Neuronal stem cell (in vitro differentiated cells): ENCODE results near the gene RNU2-63P.
"Not testable (repeated sequence)": the region's sequence is repeated elsewhere in the genome, so short reads cannot be mapped to it uniquely, and the experiment has no call there.

Source experiments
- DNase-seq: peaks from one replicate; pipeline ENCODE4 v3.0.0-alpha.2; 2013; ENCODE audit warnings: low spot score
- H2AFZ ChIP-seq: one replicate; pipeline ENCODE4 v1.6.1; 2013; ENCODE audit warnings: mild to moderate bottlenecking, low read length, inconsistent platforms
- H2AK5ac ChIP-seq: 2 replicates; pipeline ENCODE4 v1.6.1; 2013; ENCODE audit warnings: low read depth, mild to moderate bottlenecking, inconsistent platforms, low read length, moderate library complexity, mixed read lengths
- H2BK120ac ChIP-seq: 2 replicates; pipeline ENCODE4 v1.6.1; 2013; ENCODE audit warnings: low read depth, mild to moderate bottlenecking, inconsistent platforms, low read length, moderate library complexity, mixed read lengths
- H2BK12ac ChIP-seq: one replicate; pipeline ENCODE4 v1.6.1; 2013; ENCODE audit warnings: low read length, inconsistent platforms
- H2BK15ac ChIP-seq: 2 replicates; pipeline ENCODE4 v1.6.1; 2013; ENCODE audit warnings: mild to moderate bottlenecking, low read length, inconsistent platforms, mixed read lengths
- H2BK5ac ChIP-seq: one replicate; pipeline ENCODE4 v1.6.1; 2013; ENCODE audit warnings: inconsistent platforms, mild to moderate bottlenecking, low read length, moderate library complexity
- H3K14ac ChIP-seq: one replicate; pipeline ENCODE4 v1.6.1; 2013; ENCODE audit warnings: low read length, inconsistent platforms
- H3K18ac ChIP-seq: 2 replicates; pipeline ENCODE4 v1.6.1; 2013; ENCODE audit warnings: low read length, inconsistent platforms
- H3K23ac ChIP-seq: 2 replicates; pipeline ENCODE4 v1.6.1; 2013; ENCODE audit warnings: low read depth, mild to moderate bottlenecking, mixed read lengths, low read length, inconsistent platforms; ENCODE audit not compliant: poor library complexity
- H3K27ac ChIP-seq: replicated peaks from 3 replicates; pipeline ENCODE4 v1.5.1; 2013; ENCODE audit warnings: low read length, inconsistent platforms
- H3K27me3 ChIP-seq, 3 experiments: 2 replicates each; pipeline ENCODE4 v1.6.1; 2013; ENCODE audit warnings: low read length in 3 of 3, mild to moderate bottlenecking in 2 of 3, inconsistent platforms in 1 of 3, low read depth in 1 of 3, mixed read lengths in 1 of 3, moderate library complexity in 1 of 3; ENCODE audit not compliant: control insufficient read depth in 3 of 3, insufficient read depth in 3 of 3
- H3K36me3 ChIP-seq, 2 donors: replicated peaks in 1 of 2; 2 replicates each; pipeline ENCODE4 v1.6.1; 2013; ENCODE audit warnings: low read length in 2 of 2; ENCODE audit not compliant: control insufficient read depth in 2 of 2, insufficient read depth in 2 of 2
- H3K4ac ChIP-seq: 2 replicates; pipeline ENCODE4 v1.6.1; 2013; ENCODE audit warnings: inconsistent platforms, mild to moderate bottlenecking, low read length, moderate library complexity
- H3K4me1 ChIP-seq, 2 donors: 1 replicate in 1 of 2; 2 replicates in 1 of 2; pipeline ENCODE4 v1.6.1; 2013; ENCODE audit warnings: low read length in 2 of 2, low read depth in 1 of 2; ENCODE audit not compliant: control insufficient read depth in 2 of 2, insufficient read depth in 1 of 2
- H3K4me2 ChIP-seq: one replicate; pipeline ENCODE4 v1.6.1; 2013; ENCODE audit warnings: mild to moderate bottlenecking, low read length, inconsistent platforms; ENCODE audit not compliant: insufficient read depth, poor library complexity, severe bottlenecking
- H3K4me3 ChIP-seq, 2 donors: 2 replicates each; pipeline ENCODE4 v1.5.1; 2013; ENCODE audit warnings: low read length in 2 of 2, mild to moderate bottlenecking in 2 of 2, inconsistent platforms in 1 of 2, moderate library complexity in 1 of 2
- H3K79me1 ChIP-seq: one replicate; pipeline ENCODE4 v1.6.1; 2013; ENCODE audit warnings: low read depth, mild to moderate bottlenecking, inconsistent platforms, low read length, moderate library complexity
- H3K9ac ChIP-seq: one replicate; pipeline ENCODE4 v1.6.1; 2013; ENCODE audit warnings: mild to moderate bottlenecking, low read depth, low read length, inconsistent platforms; ENCODE audit not compliant: poor library complexity
- H3K9me3 ChIP-seq, 2 donors: replicated peaks in 1 of 2; 2 replicates each; pipeline versions ENCODE3 to v1.6.1; 2013; ENCODE audit warnings: low read length in 2 of 2, mild to moderate bottlenecking in 2 of 2, inconsistent platforms in 1 of 2, low read depth in 1 of 2, mixed read lengths in 1 of 2, moderate library complexity in 1 of 2; ENCODE audit not compliant: control insufficient read depth in 2 of 2, insufficient read depth in 1 of 2
- H4K8ac ChIP-seq: one replicate; pipeline ENCODE4 v1.6.1; 2013; ENCODE audit warnings: low read depth, mild to moderate bottlenecking, inconsistent platforms, low read length, moderate library complexity
- H4K91ac ChIP-seq: one replicate; pipeline ENCODE4 v1.6.1; 2013; ENCODE audit warnings: low read length, low read depth, mild to moderate bottlenecking, inconsistent platforms; ENCODE audit not compliant: poor library complexity
- WGBS, 2 donors: extraction: QIAGEN DNeasy Blood & Tissue Kit; methylation state at CpG; one replicate each; pipeline ENCODE4 v1.1.7; 2013; ENCODE audit warnings: missing lambda C conversion rate in 2 of 2, mixed read lengths in 1 of 2; ENCODE audit not compliant: insufficient read length in 2 of 2, insufficient replicate concordance in 1 of 2; ENCODE audit errors: extremely low coverage in 2 of 2; 5-methylcytosine and 5-hydroxymethylcytosine counted together

RNU2-63P gene

GRCh38 chr2:87996570-87996969, 19.8 kb downstream of the RNU2-63P start:
- no peak overlapping the region for H4K91ac ChIP-seq
- no peak overlapping the region for H2AK5ac ChIP-seq
- no CpG with 5 or more reads among the region's 6 CpGs for WGBS, 2 donors
- no peaks in the 10 kb centered on the region for H3K4me1 ChIP-seq
- peaks cover 0 to 2% (median 0%) of the 10 kb centered on the region in 3 experiments for H3K27me3 ChIP-seq
- H3K4ac ChIP-seq, result no peak overlapping the region
- no peak overlapping the region for H3K14ac ChIP-seq
- H2BK120ac ChIP-seq, result no peak overlapping the region
- no peak overlapping the region for H2BK15ac ChIP-seq
- H2BK12ac ChIP-seq, result no peak overlapping the region
- DNase-seq, result no peak
- no peak overlapping the region for H4K8ac ChIP-seq
- no peak overlapping the region for H2AFZ ChIP-seq
- no peak overlapping the region for H2BK5ac ChIP-seq
- H3K4me2 ChIP-seq, result no peak overlapping the region
- H3K23ac ChIP-seq, result no peak overlapping the region
- no peak overlapping the region for H3K27ac ChIP-seq
- H3K79me1 ChIP-seq, result no peaks in the 10 kb centered on the region
- no peaks in the 10 kb centered on the region for H3K9me3 ChIP-seq
- H3K4me3 ChIP-seq, result no peak overlapping the region
- no peaks in the 10 kb centered on the region for H3K36me3 ChIP-seq
- H3K9ac ChIP-seq, result no peak overlapping the region
- no peak overlapping the region for H3K18ac ChIP-seq

- Histone ChIP-seq H2AK5ac (no peak overlapping the region), H2AFZ (no peak overlapping the region), H3K4me1 (no peaks in the 10 kb centered on the region), H3K4me3 (no peak overlapping the region), H3K27ac (no peak overlapping the region), H3K23ac (no peak overlapping the region), H2BK15ac (no peak overlapping the region), H3K18ac (no peak overlapping the region), H3K79me1 (no peaks in the 10 kb centered on the region), H3K9me3 (no peaks in the 10 kb centered on the region), H3K4ac (no peak overlapping the region), H2BK5ac (no peak overlapping the region), H3K27me3 (peaks cover 0 to 2% (median 0%) of the 10 kb centered on the region in 3 experiments), H2BK12ac (no peak overlapping the region), H3K36me3 (no peaks in the 10 kb centered on the region), H4K8ac (no peak overlapping the region), H4K91ac (no peak overlapping the region), H3K9ac (no peak overlapping the region), H3K4me2 (no peak overlapping the region), H3K14ac (no peak overlapping the region), H2BK120ac (no peak overlapping the region)
- no CpG with 5 or more reads among the region's 1 CpG for WGBS, 2 donors
- DNase-seq, result no peak
Observed at GRCh38 chr2:87995756-87996155, 20.6 kb downstream of the RNU2-63P start.

GRCh38 chr2:87994304-87994850, 22.0 kb downstream of the RNU2-63P start:
- H3K23ac ChIP-seq, H2BK12ac ChIP-seq, H2BK15ac ChIP-seq, H3K27ac ChIP-seq, H3K9ac ChIP-seq, H2AFZ ChIP-seq, H3K4me1 ChIP-seq, H3K79me1 ChIP-seq, H3K27me3 ChIP-seq, H2BK120ac ChIP-seq, H3K36me3 ChIP-seq, H2BK5ac ChIP-seq, DNase-seq, H3K4me3 ChIP-seq, H3K18ac ChIP-seq, H2AK5ac ChIP-seq, H3K4me2 ChIP-seq, H4K8ac ChIP-seq, H4K91ac ChIP-seq, H3K9me3 ChIP-seq, H3K4ac ChIP-seq, H3K14ac ChIP-seq: not testable (repeated sequence)
- no CpG with 5 or more reads among the region's 7 CpGs for WGBS, 2 donors

- not testable (repeated sequence) for DNase-seq
Observed at GRCh38 chr2:87992569-87992968, 23.8 kb downstream of the RNU2-63P start.

More at GRCh38 chr2:87992569-87992968, 23.8 kb downstream of the RNU2-63P start:
- not testable (repeated sequence) for H3K4me1 ChIP-seq, H3K4me3 ChIP-seq, H3K18ac ChIP-seq, H3K9ac ChIP-seq, H3K79me1 ChIP-seq, H2BK12ac ChIP-seq, H2BK5ac ChIP-seq, H3K4ac ChIP-seq, H3K14ac ChIP-seq, H3K23ac ChIP-seq, H4K91ac ChIP-seq, H4K8ac ChIP-seq, H2BK120ac ChIP-seq, H2BK15ac ChIP-seq, H3K27me3 ChIP-seq, H2AK5ac ChIP-seq, H2AFZ ChIP-seq, H3K4me2 ChIP-seq, H3K9me3 ChIP-seq, H3K27ac ChIP-seq, H3K36me3 ChIP-seq
- no CpG with 5 or more reads among the region's 3 CpGs for WGBS, 2 donors
